Fibroblast of mammary gland (primary cell): ENCODE data around the gene EFNA5.
A peak's percentile ranks its signal among the peaks of the same experiment; 100 is the strongest.

ENCODE experiments used
- DNase-seq: peaks from one replicate; pipeline ENCODE4 v3.0.0-alpha.2; 2010; ENCODE audit warnings: low read depth
- H3K4me3 ChIP-seq: 2 replicates; pipeline ENCODE4 v1.5.1; 2011; ENCODE audit warnings: low read depth, mild to moderate bottlenecking, low read length, moderate library complexity; ENCODE audit not compliant: control insufficient read depth
- TF ChIP-seq, protein P1 (sequence below): conservative IDR thresholded peaks from 2 replicates; pipeline ENCODE4 v1.5.1; 2011; ENCODE audit warnings: low read depth, low read length, inconsistent platforms; ENCODE audit not compliant: control insufficient read depth, insufficient read depth

EFNA5 gene

DNA sequence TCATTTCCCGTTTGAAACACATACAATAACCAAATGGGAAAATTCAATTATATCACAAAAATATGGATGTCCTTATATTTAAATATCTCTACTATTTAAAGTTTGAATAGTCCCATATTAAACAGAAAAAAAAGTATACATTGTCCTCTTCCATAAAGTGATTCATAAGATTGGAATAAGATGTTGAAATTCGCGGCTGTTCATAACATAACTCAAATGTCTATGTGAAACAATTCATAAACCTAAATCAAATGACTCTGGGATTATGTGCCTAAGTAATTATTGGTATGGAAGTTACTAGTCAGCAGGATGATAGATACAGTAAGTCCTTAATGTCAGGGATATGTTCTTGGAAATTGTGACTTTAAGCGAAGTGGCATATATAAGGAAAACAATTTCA lies 3.9 kb upstream of the EFNA5 start:
- H3K4me3 ChIP-seq = no peak overlapping the region
- TF ChIP-seq, protein P1, sequence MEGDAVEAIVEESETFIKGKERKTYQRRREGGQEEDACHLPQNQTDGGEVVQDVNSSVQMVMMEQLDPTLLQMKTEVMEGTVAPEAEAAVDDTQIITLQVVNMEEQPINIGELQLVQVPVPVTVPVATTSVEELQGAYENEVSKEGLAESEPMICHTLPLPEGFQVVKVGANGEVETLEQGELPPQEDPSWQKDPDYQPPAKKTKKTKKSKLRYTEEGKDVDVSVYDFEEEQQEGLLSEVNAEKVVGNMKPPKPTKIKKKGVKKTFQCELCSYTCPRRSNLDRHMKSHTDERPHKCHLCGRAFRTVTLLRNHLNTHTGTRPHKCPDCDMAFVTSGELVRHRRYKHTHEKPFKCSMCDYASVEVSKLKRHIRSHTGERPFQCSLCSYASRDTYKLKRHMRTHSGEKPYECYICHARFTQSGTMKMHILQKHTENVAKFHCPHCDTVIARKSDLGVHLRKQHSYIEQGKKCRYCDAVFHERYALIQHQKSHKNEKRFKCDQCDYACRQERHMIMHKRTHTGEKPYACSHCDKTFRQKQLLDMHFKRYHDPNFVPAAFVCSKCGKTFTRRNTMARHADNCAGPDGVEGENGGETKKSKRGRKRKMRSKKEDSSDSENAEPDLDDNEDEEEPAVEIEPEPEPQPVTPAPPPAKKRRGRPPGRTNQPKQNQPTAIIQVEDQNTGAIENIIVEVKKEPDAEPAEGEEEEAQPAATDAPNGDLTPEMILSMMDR = no peak
- no peak for DNase-seq

DNA sequence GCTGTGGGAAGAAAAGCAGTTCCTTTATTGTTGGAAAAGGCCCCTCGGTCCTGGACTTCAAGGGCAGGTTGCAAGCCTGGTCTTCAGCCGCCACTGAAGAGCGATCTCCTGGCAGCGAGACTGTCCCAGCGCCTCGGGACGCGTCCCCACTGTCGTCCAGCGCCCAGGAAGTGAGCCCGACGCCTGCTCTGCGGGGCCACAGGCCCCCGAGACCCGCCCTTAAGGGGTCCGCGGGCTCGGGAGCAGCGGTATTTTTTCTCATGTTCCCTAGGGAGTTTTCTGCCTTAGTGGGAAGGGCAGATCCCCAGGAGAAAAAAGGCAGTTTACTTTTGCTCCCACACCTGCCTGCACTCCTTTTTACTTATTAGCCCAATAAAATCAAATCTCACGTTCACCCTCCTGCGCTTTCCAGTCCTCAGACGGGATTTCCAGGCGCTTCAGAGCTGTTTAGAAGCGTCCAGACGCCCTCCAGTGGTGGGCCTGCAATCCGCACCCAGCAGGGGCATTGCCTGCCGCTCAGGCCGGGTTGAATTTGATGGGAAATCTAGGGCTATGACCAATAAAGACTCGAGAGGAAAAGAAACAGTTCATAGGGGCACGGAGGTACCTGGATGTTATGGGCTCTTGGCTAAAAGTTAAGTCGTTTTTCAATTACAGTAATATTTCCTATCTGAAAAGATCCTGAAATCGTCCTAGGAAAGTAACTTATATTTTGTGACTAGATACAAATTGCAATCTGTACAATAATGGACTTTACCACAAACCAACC lies 2.8 kb upstream of the EFNA5 start:
- peak overlapping the region; percentile 58 for H3K4me3 ChIP-seq
- TF ChIP-seq, protein P1 = peak; percentile 97
- peak; percentile 88 for DNase-seq

DNA sequence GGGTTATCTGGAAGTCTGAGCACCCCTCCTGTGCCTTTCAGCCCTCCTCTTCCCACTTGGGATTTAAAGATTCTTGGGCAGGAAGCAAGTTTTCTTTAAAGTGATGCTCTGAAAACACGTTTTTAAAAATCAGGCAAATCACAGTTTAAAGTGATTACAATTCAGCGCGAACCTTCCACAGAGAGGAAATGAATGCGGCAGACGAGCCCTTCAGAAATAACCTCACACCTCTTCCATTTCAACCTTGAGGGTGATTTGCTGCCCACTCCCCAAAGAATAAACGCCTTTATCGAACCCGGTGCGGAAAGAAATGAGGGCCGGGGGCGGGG lies 2.3 kb upstream of the EFNA5 start:
- peak overlapping the region; percentile 58 for H3K4me3 ChIP-seq
- TF ChIP-seq, protein P1 = no peak
- DNase-seq = no peak

DNA sequence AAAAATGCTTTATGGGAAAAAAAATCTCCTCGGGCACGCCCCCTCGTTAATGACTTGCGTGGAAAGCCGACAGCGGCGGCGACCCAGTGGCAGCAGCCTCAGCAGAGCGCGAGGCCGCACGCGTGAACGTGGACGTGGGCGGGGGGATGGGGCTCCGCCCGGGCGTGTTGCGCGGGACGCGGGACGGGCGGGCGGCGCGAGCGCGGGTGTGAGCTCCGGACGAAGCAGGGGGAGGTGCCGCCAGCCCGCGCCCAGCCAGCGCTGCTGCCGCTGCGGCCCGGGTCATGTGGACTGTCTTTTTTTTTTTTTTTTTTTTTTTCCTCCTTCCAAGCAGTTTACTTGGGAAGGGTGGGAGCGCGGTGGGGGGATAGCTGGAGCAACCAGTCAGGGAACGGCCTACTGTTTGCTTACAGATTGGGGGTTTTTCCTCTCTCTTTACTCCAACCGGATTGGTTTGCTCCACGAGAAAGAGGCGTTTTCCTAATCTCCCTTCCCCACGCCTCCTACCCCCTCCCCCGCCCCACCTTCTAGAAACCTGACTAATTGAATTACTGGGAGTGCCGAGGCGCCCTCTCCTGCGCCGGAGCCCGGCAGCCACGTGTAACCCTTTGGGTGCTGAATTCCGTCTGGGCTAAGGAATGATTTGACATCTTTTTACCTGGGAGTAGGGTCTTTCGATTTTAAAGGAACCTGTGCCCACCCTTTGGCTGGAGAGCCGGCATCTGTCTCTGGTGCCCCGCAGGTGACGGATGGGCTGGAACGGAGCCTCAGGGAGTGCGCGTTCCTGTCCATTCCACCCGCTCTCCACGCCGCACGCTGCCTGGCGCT lies 1.7 kb upstream of the EFNA5 start:
- peak; percentile 87 for DNase-seq
- H3K4me3 ChIP-seq = peak overlapping the region; percentile 58
- TF ChIP-seq, protein P1 = no peak

DNA sequence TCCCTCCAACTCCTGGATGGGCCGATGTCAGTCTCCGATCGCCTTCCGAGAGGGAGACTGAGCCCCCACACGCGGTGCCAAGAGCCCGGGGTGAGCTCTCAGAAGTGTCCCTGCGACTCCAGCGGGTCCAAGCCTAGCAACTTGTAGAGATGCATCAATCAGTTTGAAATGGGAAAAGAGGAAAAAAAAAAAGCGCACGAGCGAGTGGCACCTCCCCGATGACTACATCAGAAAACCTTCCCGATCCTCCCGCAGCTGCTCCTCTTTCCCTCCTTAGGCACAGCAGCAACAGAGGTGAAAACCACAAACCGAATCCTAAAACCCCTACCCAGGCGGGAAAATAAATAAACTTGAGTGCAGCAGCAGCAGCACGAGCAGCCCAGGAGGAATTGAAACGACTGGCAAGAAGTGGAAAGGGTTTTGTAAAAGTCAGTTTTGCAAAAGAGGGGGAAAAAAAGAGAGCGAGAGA lies 1.0 kb upstream of the EFNA5 start:
- H3K4me3 ChIP-seq = peak overlapping the region; percentile 58
- peak; percentile 61 for DNase-seq
- TF ChIP-seq, protein P1 = no peak

DNA sequence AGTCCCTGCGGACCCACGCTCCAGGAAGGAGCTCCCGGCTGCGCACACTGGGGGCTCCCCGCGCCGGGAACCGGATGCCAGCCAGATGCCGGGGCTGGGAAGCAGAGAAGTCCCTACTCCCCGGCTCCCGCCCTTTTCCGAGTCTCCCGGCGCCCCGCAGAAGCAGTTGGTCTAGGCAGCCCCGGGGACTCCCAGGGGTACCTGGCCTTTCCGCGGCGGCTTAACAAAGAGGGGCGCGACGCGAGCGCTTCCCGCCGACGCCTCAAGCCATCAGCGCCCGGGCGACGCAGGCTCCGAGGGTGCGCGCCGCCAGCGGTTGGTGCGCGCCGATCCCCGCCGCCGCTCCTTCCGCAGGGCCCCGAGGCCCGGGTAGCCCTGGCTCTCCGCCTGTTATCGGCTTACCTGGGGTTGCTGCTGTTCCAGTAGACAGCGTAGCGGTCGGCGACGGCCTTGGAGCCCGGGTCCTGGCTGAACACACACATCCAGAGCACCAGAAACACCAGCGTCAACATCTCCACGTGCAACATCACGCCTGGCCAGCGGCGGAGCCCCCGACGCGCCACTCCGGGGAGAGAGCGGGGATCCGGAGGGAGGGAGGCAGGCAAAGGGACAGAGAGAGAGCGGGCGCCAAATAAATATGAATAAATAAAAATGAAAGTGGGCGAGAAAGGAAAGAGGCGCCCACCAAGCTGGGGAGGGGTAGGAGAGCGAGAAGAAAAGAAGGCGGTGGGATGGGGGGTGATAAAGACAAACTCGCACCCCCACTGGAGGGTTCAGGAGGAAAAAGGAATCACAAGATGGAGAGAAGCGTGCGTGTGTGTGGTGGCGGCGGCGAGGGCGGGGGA lies 428 bp downstream of the EFNA5 start:
- DNase-seq = no peak
- TF ChIP-seq, protein P1 = no peak
- H3K4me3 ChIP-seq = peak overlapping the region; percentile 56
